NCI-H2107 treated with DMSO at 0.1 percent for 48 hours (cell line): ENCODE data around the gene OVOL3.
"Not testable (repeated sequence)": the region's sequence is repeated elsewhere in the genome, so short reads cannot be mapped to it uniquely, and the experiment has no call there.

Source experiments
- DNase-seq: peaks from one replicate; lab custom pipeline; 2025; ENCODE audit not compliant: unreplicated experiment; lab: John Stamatoyannopoulos, UW

OVOL3 gene

GRCh38 chr19:36125557-36125956 lies 14.6 kb downstream of the OVOL3 start:
- DNase-seq, result no peak

DNA sequence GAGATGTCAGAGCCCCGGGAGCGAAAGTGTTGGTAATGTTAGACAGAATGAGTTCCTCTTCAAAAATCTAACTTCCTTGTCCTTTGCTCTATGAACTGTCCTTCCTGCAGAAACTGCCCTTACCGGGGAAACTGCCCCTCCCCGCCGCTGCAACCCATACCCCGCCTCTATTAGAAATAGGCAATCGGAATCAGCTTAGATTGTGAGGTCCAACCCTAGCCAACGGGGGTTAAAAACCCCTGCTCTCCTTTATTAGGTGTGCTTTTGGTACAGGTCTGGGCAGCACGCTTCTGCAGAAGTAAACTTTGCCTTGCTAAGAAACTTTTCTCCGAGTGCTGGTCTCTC lies 17.4 kb downstream of the OVOL3 start:
- no peak for DNase-seq

DNA sequence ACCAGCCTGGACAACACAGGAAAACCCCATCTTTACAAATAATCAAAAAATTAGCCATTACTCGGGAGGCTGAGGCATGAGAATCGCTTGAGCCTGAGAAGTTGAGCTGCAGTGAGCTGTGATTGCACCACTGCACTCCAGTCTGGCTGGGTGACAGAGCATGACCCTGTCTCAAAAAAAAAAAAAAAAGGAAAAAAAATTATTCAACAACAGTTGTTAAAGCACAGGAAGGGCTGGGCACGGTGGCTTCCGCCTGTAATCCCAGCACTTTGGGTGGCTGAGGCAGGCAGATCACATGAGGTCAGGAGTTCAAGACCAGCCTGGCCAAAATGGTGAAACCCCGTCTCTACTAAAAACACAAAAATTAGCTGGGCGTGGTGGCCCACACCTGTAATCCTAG lies 20.3 kb downstream of the OVOL3 start:
- not testable (repeated sequence) for DNase-seq

GRCh38 chr19:36134867-36135266 lies 23.9 kb downstream of the OVOL3 start:
- not testable (repeated sequence) for DNase-seq

DNA sequence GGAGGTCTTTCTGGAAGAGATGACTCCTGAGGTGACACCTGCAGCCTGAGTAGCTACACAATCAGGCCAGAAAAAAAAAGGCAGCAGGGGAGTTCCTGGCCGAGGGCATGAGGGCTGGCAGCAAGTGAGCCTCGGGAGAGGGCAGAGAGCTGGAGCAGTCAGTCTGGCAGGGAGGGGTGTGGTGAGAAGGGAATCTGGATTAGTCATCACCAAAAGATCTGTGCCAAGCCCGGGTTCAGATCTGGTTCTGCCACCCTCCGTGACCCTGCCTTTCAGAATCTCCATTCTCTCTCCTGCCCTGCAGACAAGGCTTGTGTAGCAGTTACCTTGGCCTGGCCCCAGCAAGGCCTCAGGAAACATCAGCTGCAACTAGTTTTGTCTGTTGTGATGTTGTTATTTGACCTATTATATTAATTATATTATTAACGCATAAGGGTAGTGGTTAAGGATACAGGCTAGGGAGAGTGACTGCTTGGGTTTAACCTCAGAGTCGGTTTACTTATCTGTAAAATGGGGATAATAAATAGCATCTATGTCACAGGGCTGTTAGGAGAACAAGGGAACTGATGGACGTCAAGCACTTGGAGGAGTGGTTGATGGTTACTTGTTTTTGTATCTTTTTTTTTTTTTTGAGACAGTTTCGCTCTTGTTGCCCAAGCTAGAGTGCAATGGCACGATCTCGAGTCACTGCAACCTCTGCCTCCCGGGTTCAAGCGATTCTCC lies 26.2 kb downstream of the OVOL3 start:
- DNase-seq, result no peak

DNA sequence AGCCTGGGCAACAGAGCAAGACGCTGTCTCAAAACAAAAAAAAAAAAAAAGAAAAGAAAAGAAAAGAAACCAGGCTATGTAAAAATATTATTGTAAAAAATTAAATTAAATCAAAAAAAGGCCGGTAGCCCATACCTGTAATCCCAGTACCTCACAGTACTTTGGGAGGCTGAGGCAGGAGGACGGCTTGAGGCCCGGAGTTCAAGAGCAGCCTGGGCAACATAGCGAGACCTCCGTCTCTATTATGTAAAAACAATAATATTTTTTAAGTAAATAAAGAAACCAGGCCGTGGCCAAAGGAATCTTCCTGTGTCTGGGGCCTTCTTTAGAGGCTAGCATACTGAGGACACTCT lies 28.2 kb downstream of the OVOL3 start:
- DNase-seq, result no peak

GRCh38 chr19:36139473-36140303 lies 28.7 kb downstream of the OVOL3 start, which contains the start of gene CAPNS1:
Gene CAPNS1 (plus strand): TSS chr19:36140066. CDS start chr19:36141012, 946 bp downstream.
- DNase-seq, result peak; percentile 85

DNA sequence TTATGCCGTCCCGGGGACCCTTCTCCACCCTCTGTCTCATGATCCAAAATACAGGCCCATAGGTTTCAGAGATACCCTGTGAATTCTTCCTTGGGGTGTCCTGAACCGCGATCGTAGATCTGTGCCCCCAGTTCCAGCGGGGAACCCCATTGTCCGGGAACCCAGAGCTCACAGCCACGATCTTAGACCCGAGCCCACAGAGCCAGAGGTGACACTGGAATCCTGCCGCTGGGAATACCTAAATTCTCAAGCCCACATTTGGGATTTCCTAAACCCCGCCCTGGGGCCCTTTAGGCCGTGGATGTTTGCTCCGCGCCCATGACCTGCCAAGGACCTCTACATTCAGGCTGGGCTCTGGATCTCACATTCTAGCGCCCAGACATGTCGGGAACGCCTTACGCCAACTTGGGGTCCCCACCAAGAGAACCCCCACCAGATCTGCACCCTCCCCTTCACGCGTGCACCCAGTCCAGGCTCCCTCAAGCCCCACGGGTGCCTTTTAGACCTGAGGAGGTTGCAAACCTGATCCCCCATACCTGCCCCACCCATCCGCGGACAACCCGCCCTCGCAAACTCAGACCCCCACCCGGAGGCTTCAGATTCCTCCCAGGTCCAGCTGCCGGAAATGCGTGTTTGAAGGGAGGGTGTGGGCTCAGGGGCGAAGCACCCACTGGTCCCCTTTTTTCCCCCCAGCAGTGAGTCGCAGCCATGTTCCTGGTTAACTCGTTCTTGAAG lies 29.5 kb downstream of the OVOL3 start:
- peak; percentile 46 for DNase-seq

DNA sequence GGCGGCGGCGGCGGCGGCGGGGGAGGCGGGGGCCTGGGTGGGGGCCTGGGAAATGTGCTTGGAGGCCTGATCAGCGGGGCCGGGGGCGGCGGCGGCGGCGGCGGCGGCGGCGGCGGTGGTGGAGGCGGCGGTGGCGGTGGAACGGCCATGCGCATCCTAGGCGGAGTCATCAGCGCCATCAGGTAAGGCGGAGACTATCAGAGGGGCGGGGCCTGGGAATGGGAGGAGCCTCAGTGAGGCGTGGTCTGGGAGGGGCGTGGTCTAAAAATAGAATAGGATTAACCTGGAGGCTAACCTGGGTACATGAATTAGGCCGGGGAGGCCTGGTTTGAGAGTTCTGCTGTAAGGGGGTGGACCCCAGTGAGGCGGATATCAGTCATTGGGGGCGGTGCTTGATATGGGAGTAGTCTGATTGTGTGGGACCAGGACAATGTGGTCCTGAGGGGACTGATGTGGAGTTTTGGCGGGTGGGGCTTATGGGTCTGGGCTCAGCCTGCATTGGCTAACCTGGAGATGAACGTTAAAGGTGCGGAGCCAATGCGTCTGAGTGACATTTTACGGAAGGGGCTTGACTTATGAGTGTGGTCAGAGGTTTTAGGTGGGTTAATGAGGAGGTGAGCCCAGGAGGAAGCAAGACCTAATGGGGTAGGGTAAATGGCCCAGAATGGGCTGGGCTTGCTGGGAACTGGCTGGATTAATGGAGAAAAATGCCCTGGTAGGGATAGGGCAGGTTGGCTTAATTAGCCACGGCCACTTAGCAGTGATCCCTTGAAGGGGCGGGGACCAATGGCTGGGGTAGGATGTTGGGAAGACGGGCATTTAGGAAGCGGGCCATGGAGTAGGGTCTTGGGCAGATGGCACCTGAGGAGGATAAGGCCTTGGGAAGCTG lies 30.3 kb downstream of the OVOL3 start:
- peak; percentile 72 for DNase-seq

- no peak for DNase-seq
Observed at GRCh38 chr19:36142046-36142445, 31.1 kb downstream of the OVOL3 start.

DNA sequence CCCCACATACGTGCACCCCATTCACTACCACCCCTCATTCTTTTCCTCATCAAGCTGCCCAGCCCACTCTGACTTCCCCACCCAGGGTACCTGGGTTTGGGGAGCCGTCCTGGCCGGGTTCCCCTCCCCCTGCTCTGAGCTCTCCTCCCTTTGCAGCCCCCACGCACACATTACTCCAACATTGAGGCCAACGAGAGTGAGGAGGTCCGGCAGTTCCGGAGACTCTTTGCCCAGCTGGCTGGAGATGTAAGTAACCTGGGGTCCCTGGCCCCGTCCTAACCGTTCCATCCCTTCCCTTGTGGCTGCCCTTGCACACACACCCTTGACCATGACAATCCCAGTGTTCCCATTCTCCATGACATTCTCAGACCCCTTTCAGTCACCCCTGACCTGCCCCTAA lies 31.6 kb downstream of the OVOL3 start:
- DNase-seq, result no peak

GRCh38 chr19:36144624-36145023 lies 33.7 kb downstream of the OVOL3 start:
- no peak for DNase-seq

GRCh38 chr19:36149673-36150406 lies 38.9 kb downstream of the OVOL3 start:
- no peak for DNase-seq

DNA sequence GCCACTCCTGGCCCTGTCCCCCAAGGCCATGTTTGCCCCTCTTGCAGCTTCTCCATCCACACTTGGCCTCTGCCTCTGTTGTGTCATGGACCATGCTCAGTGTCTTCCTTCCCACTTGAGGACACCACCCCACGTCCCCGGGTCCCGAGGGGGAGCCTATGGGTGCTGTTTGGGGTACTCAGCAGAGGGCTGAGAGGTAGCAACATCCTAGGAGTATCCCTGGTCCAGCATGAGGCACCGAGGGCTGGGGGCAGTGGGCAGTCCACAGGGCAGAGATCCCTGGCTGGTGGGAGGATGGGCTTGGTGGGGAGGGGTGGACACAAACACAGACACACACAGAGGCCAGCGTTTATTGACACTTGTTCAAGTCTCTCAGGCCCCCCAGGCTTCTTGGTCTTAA lies 39.6 kb downstream of the OVOL3 start:
- no peak for DNase-seq

GRCh38 chr19:36151144-36152018 lies 40.4 kb downstream of the OVOL3 start:
- DNase-seq, result no peak

DNA sequence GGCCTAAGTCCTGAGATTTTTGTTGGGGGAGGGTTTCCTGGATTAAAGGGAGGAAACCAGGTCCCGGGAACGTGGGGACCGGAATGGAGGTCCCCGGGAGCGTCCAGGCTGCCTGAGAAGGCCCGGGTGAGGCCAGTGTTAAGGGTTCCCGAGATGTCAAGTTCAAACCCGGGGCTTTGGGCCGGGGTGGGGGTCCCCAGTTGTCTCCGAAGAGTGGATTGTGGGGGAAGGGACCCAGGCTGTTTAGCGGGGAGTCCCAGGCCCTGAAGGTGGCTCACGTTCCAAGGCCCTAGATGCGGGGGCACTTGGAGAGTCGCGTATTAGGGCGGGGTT lies 41.0 kb downstream of the OVOL3 start:
- DNase-seq, result no peak

- no peak for DNase-seq
Observed at GRCh38 chr19:36152352-36153091, 41.6 kb downstream of the OVOL3 start, which contains the start of gene COX7A1. Gene COX7A1 (minus strand): TSS chr19:36152447. CDS start chr19:36152407, 40 bp downstream.

DNA sequence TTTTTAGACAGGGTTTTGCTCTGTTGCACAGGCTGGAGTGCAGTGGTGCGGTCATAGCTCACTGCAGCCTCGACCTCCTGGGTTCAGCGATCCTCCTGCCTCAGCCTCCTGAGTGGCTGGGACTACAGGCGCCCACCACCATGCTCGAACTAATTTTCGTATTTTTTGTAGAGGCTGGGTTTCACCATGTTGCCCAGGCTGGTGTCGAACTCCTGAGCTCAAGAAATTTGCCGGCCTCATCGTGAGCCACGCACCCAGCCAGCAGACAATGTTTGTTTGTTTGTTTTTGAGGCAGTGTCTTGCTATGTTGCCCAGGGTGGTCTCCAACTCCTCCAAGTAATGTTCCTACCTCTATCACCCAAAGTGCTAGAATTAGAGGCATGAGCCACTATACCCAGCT lies 42.2 kb downstream of the OVOL3 start:
- DNase-seq, result no peak
